GM21717 (cell line): ENCODE measurements around the gene CCDC179.

Experiments used
- ATAC-seq: cut with Tn5 transposase; IDR thresholded peaks from one replicate; pipeline ENCODE4 v1.9.1; 2021; ENCODE audit warnings: mild to moderate bottlenecking, moderate library complexity; ENCODE audit not compliant: unreplicated experiment

The CCDC179 gene

GRCh38 chr11:22860241-22860640, at the start of gene CCDC179:
CCDC179 (minus strand) TSS chr11:22860474; CDS start chr11:22860421, 53 bp downstream.
- no peak for ATAC-seq

- no peak for ATAC-seq
These were observed 43.5 kb upstream of the CCDC179 start for GRCh38 chr11:22903782-22904181.

DNA sequence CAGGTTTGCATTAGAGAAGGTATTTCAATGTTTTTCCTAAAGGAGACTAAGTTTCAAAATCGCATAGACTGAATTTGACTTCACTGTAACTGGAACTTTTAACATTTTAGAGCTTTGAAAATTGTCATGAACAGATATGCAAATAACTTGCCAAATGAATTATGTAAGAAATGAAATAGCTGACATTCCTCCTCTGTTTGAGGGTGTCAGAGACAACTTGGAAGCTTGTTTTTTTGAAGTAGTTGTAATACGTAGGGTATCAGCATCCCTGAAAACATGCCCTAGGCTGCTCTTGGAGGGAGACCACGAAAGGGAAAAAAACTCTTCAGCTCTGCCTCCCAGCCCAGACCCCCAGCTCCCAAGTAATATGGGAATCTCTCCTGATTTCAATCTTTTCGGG, 41.3 kb upstream of the CCDC179 start:
- ATAC-seq: no peak

DNA sequence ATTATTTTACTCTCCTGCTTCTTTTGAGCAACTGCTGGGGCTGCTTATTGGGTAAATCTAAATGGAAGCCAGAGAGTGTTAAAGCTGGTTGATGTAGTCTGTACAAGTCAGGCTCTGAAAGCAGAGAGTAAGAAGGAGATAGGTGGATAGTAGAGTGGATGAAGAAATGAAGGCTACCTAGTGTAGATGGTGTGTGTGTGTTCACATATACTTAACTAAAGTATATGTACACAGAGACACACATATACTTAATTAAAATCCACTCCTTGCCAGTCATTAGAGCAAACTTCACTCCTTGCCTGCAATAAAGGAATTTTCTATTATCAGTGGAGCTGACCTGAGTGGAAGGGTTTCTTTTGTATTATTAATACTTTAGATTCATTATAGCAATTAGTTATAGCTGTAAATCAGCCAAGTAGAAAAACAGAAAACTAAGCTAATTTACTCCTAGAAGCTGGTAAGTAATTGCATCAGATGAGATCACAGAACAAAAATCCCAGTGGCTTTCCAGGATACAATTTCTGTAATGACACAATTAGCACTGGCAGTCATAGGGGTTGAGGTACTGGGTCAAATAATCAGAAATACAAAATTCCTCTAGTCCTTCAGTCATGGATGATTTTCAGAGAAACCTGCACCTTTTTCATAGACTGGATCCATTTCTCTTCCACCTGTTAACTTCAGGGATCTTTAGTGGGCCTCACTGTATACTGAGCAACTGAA, 40.7 kb upstream of the CCDC179 start:
- ATAC-seq: no peak

DNA sequence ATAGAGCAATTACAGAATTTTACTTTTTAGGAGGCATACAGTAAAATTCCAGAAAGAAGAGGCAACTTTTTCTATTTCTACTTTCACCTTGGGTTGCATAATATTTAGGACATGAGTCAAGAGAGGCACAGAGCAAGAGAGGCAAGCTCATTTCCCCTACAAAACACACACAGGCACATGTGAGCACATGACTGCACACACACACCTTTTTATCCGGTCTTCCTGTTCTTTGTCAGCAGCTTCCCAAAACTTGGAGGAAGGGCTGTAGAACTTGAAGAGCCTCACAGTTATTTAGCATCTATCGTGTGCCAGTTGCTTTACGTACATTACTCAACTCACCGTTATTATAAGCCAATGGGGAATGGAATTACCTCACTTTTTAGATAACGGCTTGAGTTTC, 37.8 kb upstream of the CCDC179 start:
- ATAC-seq: no peak

- no peak for ATAC-seq
These were observed 30.0 kb upstream of the CCDC179 start for GRCh38 chr11:22890227-22890626.

GRCh38 chr11:22884217-22884616, 23.9 kb upstream of the CCDC179 start:
- ATAC-seq: no peak

DNA sequence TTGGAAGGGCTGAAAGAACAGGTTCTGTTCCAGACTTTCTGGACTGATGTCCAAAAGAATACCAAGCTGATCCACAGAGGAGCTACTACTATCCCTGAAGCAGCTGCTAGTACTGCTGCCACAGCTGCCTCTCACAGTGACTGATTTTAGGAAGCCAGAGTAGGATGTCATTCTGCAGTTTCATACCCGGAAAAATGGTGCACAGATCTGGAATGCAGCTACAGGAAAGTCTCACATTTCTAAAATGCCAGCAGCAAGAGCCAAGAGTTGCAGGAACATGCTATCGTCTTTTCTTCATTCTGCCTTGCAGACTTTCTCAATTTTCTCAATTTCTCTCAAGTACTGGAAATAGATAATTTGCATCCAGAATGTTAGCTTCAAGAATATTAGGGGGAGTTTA, 19.4 kb upstream of the CCDC179 start:
- ATAC-seq: no peak

DNA sequence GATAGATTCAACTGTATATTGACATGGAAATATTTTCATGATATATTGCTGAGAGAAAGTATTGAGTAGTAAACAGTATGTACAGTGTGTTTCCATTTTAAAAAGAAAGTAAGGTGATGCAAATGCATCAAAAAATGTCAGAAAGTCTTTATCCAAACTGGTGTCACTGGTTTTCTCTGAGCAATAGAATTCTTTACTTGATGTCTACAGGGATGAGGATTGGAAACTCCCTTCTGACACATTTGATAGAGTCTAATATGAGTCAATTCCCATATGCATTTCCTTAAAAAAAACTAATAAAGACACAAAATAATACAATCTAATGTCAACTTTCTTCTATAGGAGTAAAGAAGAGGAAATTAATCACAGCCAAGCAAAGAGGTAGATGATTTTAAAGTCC, 18.3 kb upstream of the CCDC179 start:
- ATAC-seq: no peak

DNA sequence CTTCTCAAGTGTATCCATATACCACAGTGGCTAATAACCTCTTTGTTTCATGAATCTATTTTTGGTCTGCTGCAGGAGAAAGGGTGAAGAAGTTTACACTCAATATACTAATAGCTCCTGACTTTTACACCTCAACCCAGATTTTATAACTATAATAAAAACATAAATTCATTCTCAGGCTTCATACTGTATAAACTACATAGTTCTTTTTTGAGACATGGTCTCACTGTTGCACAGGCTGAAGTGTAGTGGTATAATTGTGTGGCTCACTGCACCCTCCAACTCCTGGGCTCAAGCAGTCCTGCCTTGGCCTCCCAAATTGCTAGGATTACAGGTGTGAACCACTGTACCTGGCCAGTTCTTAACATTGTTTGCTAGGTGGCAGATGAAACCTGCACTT, 17.8 kb upstream of the CCDC179 start:
- no peak for ATAC-seq

DNA sequence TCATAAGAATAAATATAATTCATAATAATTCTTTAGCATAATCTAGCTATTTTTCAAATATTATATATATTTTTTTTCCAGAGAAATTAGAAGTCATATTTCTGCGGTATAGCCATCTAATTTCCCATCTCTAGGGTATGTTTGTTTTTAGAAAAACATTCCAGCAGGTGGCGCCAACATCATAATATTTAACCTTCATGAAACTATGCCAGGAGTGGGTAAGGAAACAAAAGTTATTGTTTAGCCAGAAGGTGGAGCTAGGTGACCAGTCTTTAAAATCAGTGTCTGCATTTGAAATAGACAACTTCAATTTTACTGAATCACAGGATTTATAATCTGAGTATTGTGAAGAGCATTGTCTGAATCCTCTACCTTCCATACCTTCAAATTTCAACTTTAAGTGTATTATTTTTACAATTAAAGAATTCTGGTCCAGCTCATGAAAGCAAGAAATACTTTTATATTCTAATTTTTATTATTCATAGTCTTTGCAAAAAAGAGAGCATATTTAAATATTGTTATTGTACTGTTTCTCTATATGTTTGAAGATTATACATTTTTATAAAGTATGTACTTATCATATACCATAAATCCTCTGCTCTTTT, 15.7 kb upstream of the CCDC179 start:
- peak; percentile 98 for ATAC-seq

DNA sequence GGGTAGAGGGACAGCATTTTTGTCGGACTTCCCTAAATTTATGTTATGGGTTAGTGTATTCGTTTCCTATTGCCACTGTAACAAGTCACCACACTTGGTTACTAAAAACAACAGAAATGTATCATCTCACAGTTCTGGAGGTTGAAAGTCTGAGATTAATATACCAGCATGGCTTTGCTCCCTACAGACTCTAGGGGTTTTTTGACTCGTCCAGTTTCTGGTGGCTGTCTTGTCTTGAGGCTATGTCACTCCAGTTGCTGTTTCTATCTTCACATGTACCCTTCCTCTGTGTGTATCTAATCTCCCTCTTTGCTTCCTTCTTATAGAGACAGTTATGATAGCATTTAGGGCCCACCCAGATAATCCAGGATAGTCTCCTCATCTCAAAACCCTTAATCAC, 9.1 kb upstream of the CCDC179 start:
- ATAC-seq: peak; percentile 78

- ATAC-seq: no peak
These were observed 518 bp downstream of the CCDC179 start for GRCh38 chr11:22859756-22860155.

- ATAC-seq: no peak
These were observed 8.8 kb downstream of the CCDC179 start for GRCh38 chr11:22851477-22851876.

- no peak for ATAC-seq
These were observed 13.5 kb downstream of the CCDC179 start for GRCh38 chr11:22846726-22847125.

GRCh38 chr11:22832315-22833015, 27.8 kb downstream of the CCDC179 start:
- ATAC-seq: no peak

GRCh38 chr11:22830082-22830414, 30.2 kb downstream of the CCDC179 start:
- no peak for ATAC-seq

- ATAC-seq: peak; percentile 96
These were observed 30.8 kb downstream of the CCDC179 start, which contains the start of gene SVIP for GRCh38 chr11:22829231-22830081. SVIP (minus strand) TSS chr11:22829801; CDS start chr11:22829748, 53 bp downstream.

- no peak for ATAC-seq
These were observed 31.9 kb downstream of the CCDC179 start for GRCh38 chr11:22828373-22828772.

DNA sequence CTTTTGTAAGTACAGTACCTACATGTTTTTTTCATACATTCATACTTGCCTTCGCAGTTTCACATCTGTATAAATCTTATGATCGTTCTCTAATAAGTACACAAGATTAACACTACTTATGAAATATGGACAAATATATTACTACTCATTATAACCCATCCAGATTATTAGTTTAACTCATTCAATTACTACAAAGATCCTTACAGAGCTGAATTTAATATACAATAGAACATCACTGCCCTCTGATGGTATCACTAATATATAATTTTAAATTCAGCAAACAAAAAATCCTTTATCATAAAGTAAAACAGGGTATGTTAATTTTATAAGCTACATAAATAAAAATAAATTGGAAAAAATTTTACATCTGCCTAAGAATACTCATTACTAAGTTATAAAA, 38.1 kb downstream of the CCDC179 start:
- ATAC-seq: no peak

DNA sequence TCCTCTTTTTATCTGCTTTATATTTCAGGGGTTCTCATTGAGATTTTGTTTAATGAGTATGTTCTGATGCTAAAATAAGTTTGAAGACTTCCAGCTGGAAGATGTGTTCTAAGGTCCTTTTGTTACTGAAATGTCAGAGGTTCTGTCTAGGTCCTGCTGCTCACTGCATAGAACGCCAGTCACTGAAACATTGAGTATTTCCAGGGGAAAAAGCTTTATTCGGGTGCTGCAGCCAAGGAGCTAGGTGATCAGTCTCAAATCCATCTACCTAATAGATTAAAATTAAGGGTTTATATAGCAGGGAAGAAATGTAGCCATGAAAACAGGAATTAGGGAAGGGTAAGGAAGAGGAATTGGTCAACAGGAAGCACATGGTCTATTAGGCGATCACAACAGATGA, 50.4 kb downstream of the CCDC179 start:
- no peak for ATAC-seq
